Kidney (tissue), 14 donors: ENCODE data around the gene AUTS2. TPM values are rescaled to one million over a fixed set of nuclear protein-coding genes. Genes with fewer than 3 reads are reported as not detected.
"Not testable (repeated sequence)": the region's sequence is repeated elsewhere in the genome, so short reads cannot be mapped to it uniquely, and the experiment has no call there.

Experiments
- DNase-seq, 5 donors: peaks; one replicate each; pipeline ENCODE4 v3.0.0-alpha.2; 2013 to 2020
- FAIRE-seq: peaks from 2 replicates; lab custom pipeline; 2012; peaks lifted over from hg19 to GRCh38; lab: Jason Lieb, UNC
- H3K27ac ChIP-seq, 2 donors: one replicate each; pipeline ENCODE4 v1.7.0; 2013; ENCODE audit warnings: low read depth in 2 of 2, low read length in 2 of 2, inconsistent platforms in 1 of 2
- H3K27me3 ChIP-seq: one replicate; pipeline ENCODE4 v1.7.1; 2013; ENCODE audit warnings: low read length, inconsistent platforms; ENCODE audit not compliant: control insufficient read depth, insufficient read depth
- H3K36me3 ChIP-seq, 3 donors: one replicate each; pipeline versions ENCODE4 v1.7.0 to v1.7.1; 2013; ENCODE audit warnings: low read length in 3 of 3, control low read depth in 1 of 3, inconsistent platforms in 1 of 3; ENCODE audit not compliant: insufficient read depth in 3 of 3, control insufficient read depth in 2 of 3
- H3K4me1 ChIP-seq, 3 donors: one replicate each; pipeline versions ENCODE4 v1.7.0 to v1.7.1; 2013; ENCODE audit warnings: low read length in 3 of 3, inconsistent platforms in 1 of 3, low read depth in 1 of 3; ENCODE audit not compliant: control insufficient read depth in 2 of 3, insufficient read depth in 2 of 3
- H3K4me3 ChIP-seq, 3 donors: one replicate each; pipeline versions ENCODE4 v1.7.0 to v1.8.1; 2013; ENCODE audit warnings: low read length in 3 of 3, control low read depth in 1 of 3, inconsistent platforms in 1 of 3
- H3K9ac ChIP-seq, 3 donors: one replicate each; pipeline versions ENCODE4 v1.7.0 to v1.7.1; 2013; ENCODE audit warnings: low read length in 3 of 3, control low read depth in 1 of 3, inconsistent platforms in 1 of 3
- H3K9me3 ChIP-seq, 3 donors: one replicate each; pipeline versions ENCODE4 v1.7.0 to v1.7.1; 2013; ENCODE audit warnings: low read length in 3 of 3, control low read depth in 1 of 3, inconsistent platforms in 1 of 3; ENCODE audit not compliant: control insufficient read depth in 2 of 3, insufficient read depth in 1 of 3
- CTCF ChIP-seq: IDR thresholded peaks from 3 replicates; pipeline ENCODE4 v1.5.1; 2012; ENCODE audit warnings: mild to moderate bottlenecking, moderate library complexity, borderline replicate concordance; ENCODE audit not compliant: insufficient read depth; ENCODE audit errors: extremely low read depth
- intact Hi-C: fragments of 100-400 bp; cut with DNase I; formaldehyde crosslinking; loops from one replicate; pipeline ENCODE4 v1.11.1; 2022
- polyA plus RNA-seq: library from polyadenylated mRNA; stranded (reverse); fragments of 350-450 nt; fragmentation: Illumina TruSeq; extraction: RNeasy Lipid Tissue Mini Kit (QIAGEN cat#74804); gene quantifications from one replicate; pipeline ENCODE4 v1.2.3, GENCODE V29; 2014; ENCODE audit warnings: low read depth, low replicate concordance; ENCODE audit not compliant: insufficient read depth
- total RNA-seq: library from RNA; stranded (reverse); fragmentation: NEBNext Ultra II Directional; extraction: Animal tissue kit (Norgen Biotek cat#: 25700); gene quantifications from one replicate; pipeline ENCODE4 v1.2.1, GENCODE V29; 2021
- donor health status: control.
- donor health status: control.
- donor health status: control.
- donor health status: control.
- donor health status: control.
- donor health status: DM: yes; HTN: yes; CAD: no.
- donor health status: Normal renal cell carcinoma (clear cell type).

Gene AUTS2
- total and polyA plus RNA-seq, 2 donors from 2014 or later, result 5.2 to 33.8 TPM

- Histone ChIP-seq H3K36me3 (no peaks in the 10 kb centered on the region), H3K4me3 (no peak overlapping the region), H3K27ac (no peak overlapping the region), H3K9me3 (no peaks in the 10 kb centered on the region), H3K9ac (no peak overlapping the region), H3K4me1 (peaks cover 0 to 2% (median 0%) of the 10 kb centered on the region in 3 donors), H3K27me3 (no peaks in the 10 kb centered on the region)
- no peak for TF ChIP-seq CTCF
- intact Hi-C loops, result no loop called here
- FAIRE-seq (no peak), DNase-seq (no peak)
These were observed 762.3 kb downstream of the AUTS2 start for GRCh38 chr7:70360557-70360956.

GRCh38 chr7:70361821-70362220 is 763.5 kb downstream of the AUTS2 start:
- no peaks in the 10 kb centered on the region for H3K9me3 ChIP-seq
- TF ChIP-seq CTCF, result no peak
- FAIRE-seq (no peak), DNase-seq (no peak)
- H3K27me3 ChIP-seq, result no peaks in the 10 kb centered on the region
- no peak overlapping the region for H3K9ac ChIP-seq
- intact Hi-C loops, result no loop called here
- no peaks in the 10 kb centered on the region for H3K4me1 ChIP-seq
- no peaks in the 10 kb centered on the region for H3K36me3 ChIP-seq
- H3K4me3 ChIP-seq, result no peak overlapping the region
- H3K27ac ChIP-seq, result no peak overlapping the region

- DNase-seq, H3K27ac ChIP-seq, H3K27me3 ChIP-seq, H3K9ac ChIP-seq, FAIRE-seq, H3K9me3 ChIP-seq, H3K4me1 ChIP-seq, H3K36me3 ChIP-seq, intact Hi-C loops, H3K4me3 ChIP-seq: not testable (repeated sequence)
These were observed 766.1 kb downstream of the AUTS2 start for GRCh38 chr7:70364393-70364792.

- TF ChIP-seq CTCF, result no peak
- H3K9ac ChIP-seq, result no peak overlapping the region
- no peak for FAIRE-seq
These were observed 773.4 kb downstream of the AUTS2 start for GRCh38 chr7:70371652-70372051.

More at GRCh38 chr7:70371652-70372051, 773.4 kb downstream of the AUTS2 start:
- no peaks in the 10 kb centered on the region for H3K9me3 ChIP-seq
- intact Hi-C loops, result no loop called here
- no peaks in the 10 kb centered on the region for H3K4me1 ChIP-seq
- no peak for DNase-seq
- H3K4me3 ChIP-seq, result no peak overlapping the region
- H3K36me3 ChIP-seq, result no peaks in the 10 kb centered on the region
- H3K27me3 ChIP-seq, result no peaks in the 10 kb centered on the region
- H3K27ac ChIP-seq, result no peak overlapping the region
